Thyroid gland (tissue), 4 donors: ENCODE data around the gene PLEKHA8. TPM values are rescaled to one million over a fixed set of nuclear protein-coding genes. Genes with fewer than 3 reads are reported as not detected.

Experiments used
- DNase-seq, 2 donors: peaks; one replicate each; pipeline ENCODE4 v3.0.0-alpha.2; 2019
- H3K27ac ChIP-seq, 3 donors: fragments of 200-600 bp; sonication (generic); 1 replicate in 2 of 3; 2 replicates in 1 of 3; pipeline ENCODE4 v1.5.1; 2016 to 2019; ENCODE audit warnings: mild to moderate bottlenecking in 1 of 3, moderate library complexity in 1 of 3
- H3K27me3 ChIP-seq: fragments of 200-600 bp; sonication (generic); one replicate; pipeline ENCODE4 v1.5.1; 2019
- H3K36me3 ChIP-seq, 2 donors: fragments of 200-600 bp; sonication (generic); one replicate each; pipeline ENCODE4 v1.5.1; 2016 to 2019
- H3K4me1 ChIP-seq, 2 donors: fragments of 200-600 bp; sonication (generic); one replicate each; pipeline ENCODE4 v1.5.1; 2017 to 2019
- H3K4me3 ChIP-seq, 3 donors: fragments of 200-600 bp; sonication (generic); replicated peaks in 1 of 3; 1 replicate in 2 of 3; 2 replicates in 1 of 3; pipeline ENCODE4 v1.5.1; 2016; ENCODE audit warnings: mild to moderate bottlenecking in 1 of 3
- H3K9me3 ChIP-seq: fragments of 200-600 bp; sonication (generic); one replicate; pipeline ENCODE4 v1.5.1; 2017
- CTCF ChIP-seq, 6 experiments: fragments of 200-600 bp in 3 of 6; fragments of 450-650 bp in 3 of 6; sonication (generic) in 3 of 6; IDR thresholded peaks; one replicate each; pipeline ENCODE4 v1.5.1; 2016 to 2019; ENCODE audit warnings: antibody characterized with exemption in 6 of 6, mild to moderate bottlenecking in 2 of 6, inconsistent platforms in 1 of 6, moderate library complexity in 1 of 6
- POLR2A ChIP-seq, 2 donors: fragments of 450-650 bp; IDR thresholded peaks; one replicate each; pipeline ENCODE4 v1.6.1; 2017; ENCODE audit warnings: antibody characterized with exemption in 2 of 2, mild to moderate bottlenecking in 2 of 2, moderate library complexity in 1 of 2
- whole genome bisulfite sequencing, 2 donors: methylation state at CpG; one replicate each; pipeline ENCODE4 v1.1.5; 2017; 5-methylcytosine and 5-hydroxymethylcytosine counted together
- intact Hi-C: fragments of 100-400 bp; cut with DNase I; formaldehyde crosslinking; loops from one replicate; pipeline ENCODE4 v1.15.1; 2023
- total RNA-seq, 4 donors: library from RNA; depleted of rRNA; stranded (reverse); fragments of >200 nt; gene quantifications; one replicate each; pipeline ENCODE4 v1.2.3, GENCODE V29; 2016

PLEKHA8 gene
- total RNA-seq, 4 donors from 2014 or later: 7.1 to 13.3 (median 8.8) TPM

- TF ChIP-seq POLR2A (IDR thresholded peaks at IDR 0.05) (no peak), CTCF (IDR thresholded peaks at IDR 0.05) (no peak)
- Histone ChIP-seq H3K36me3 (peaks cover 0 to 8% of the 10 kb centered on the region in 2 donors), H3K4me1 (peaks cover 0 to 8% of the 10 kb centered on the region in 2 donors), H3K9me3 (no peaks in the 10 kb centered on the region), H3K27me3 (no peaks in the 10 kb centered on the region), H3K27ac (no peak overlapping the region), H3K4me3 (no peak overlapping the region)
- DNase-seq: peak; percentile 49 to 57
- intact Hi-C loops: no loop called here
- WGBS, 2 donors: 47 to 53% methylated on average over 8 of the region's 8 CpGs
Measured at GRCh38 chr7:30155481-30155880, 127.3 kb downstream of the PLEKHA8 start.

DNA sequence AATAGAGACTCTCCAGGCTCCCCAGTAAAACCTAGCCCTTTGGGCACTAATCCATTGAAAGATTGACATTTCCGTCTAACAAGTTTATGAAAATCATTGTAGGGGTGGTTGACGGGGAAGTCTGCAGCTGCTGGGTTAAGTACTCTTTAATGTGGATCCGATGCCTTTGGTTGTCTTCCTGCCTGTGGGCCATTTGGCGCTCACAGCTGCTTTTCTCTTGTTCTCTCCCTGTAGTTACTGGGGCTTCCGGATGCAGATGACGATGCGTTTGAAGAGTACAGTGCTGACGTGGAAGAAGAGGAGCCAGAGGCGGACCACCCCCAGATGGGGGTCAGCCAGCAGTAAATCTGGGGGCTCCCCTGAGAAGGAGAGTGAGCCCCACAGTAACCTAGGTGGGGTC, 129.0 kb downstream of the PLEKHA8 start:
- Histone ChIP-seq H3K9me3 (no peaks in the 10 kb centered on the region), H3K4me1 (peaks cover 0 to 8% of the 10 kb centered on the region in 2 donors), H3K4me3 (no peak overlapping the region), H3K36me3 (peaks cover 0 to 8% of the 10 kb centered on the region in 2 donors), H3K27me3 (no peaks in the 10 kb centered on the region), H3K27ac (no peak overlapping the region)
- no peak for DNase-seq
- no peak for TF ChIP-seq CTCF (IDR thresholded peaks at IDR 0.05)
- no peak for TF ChIP-seq POLR2A (IDR thresholded peaks at IDR 0.05)
- intact Hi-C loops: no loop called here
- WGBS, 2 donors: 87 to 95% methylated on average over 9 of the region's 9 CpGs

- 91 to 94% methylated on average over 4 of the region's 4 CpGs for WGBS, 2 donors
- no peaks in the 10 kb centered on the region for H3K27me3 ChIP-seq
- DNase-seq: no peak
- TF ChIP-seq CTCF (IDR thresholded peaks at IDR 0.05) (no peak), POLR2A (IDR thresholded peaks at IDR 0.05) (no peak)
- H3K27ac ChIP-seq: no peak overlapping the region
- peaks cover 0 to 8% of the 10 kb centered on the region in 2 donors for H3K36me3 ChIP-seq
- intact Hi-C loops: no loop called here
- H3K4me1 ChIP-seq: peaks cover 2 to 12% of the 10 kb centered on the region in 2 donors
- H3K9me3 ChIP-seq: no peaks in the 10 kb centered on the region
- no peak overlapping the region for H3K4me3 ChIP-seq
Measured at GRCh38 chr7:30159163-30159562, 131.0 kb downstream of the PLEKHA8 start.

- TF ChIP-seq POLR2A (IDR thresholded peaks at IDR 0.05) (no peak), CTCF (IDR thresholded peaks at IDR 0.05) (peak in 3 of 6 experiments; percentile 4 to 19 (median 19))
- Histone ChIP-seq H3K4me3 (no peak overlapping the region), H3K27ac (no peak overlapping the region), H3K9me3 (no peaks in the 10 kb centered on the region), H3K36me3 (peaks cover 0 to 8% of the 10 kb centered on the region in 2 donors), H3K4me1 (peaks cover 4 to 18% of the 10 kb centered on the region in 2 donors), H3K27me3 (no peaks in the 10 kb centered on the region)
- intact Hi-C loops: loop anchor here (10.0 kb wide), 1 partner anchor 405 kb away; no protein-coding TSS in a partner anchor
- 65 to 70% methylated on average over 6 of the region's 6 CpGs for WGBS, 2 donors
- peak in 1 of 2 donors; percentile 23 for DNase-seq
Measured at GRCh38 chr7:30159698-30160143, 131.5 kb downstream of the PLEKHA8 start.

DNA sequence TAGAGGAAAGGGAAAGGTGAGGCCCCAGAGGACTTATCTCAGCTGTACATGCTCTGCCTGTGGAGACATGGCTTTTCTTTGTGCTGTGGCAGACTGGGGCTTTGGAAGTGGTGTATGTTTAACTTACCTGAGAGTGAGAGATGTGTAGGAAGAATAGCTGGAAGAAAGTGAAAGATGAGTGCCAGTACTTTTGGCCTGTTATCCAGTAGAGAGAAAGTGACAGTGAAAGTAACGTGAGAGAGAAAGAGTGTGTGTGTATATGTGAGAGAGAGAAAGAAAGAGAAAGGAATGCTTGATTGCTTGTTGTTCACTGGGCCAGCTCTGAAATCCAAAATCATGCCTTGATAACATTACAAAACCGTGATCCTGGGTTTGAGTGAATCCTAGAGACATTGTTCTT, 132.1 kb downstream of the PLEKHA8 start:
- Histone ChIP-seq H3K4me3 (no peak overlapping the region), H3K27me3 (no peaks in the 10 kb centered on the region), H3K9me3 (no peaks in the 10 kb centered on the region), H3K36me3 (peaks cover 0 to 8% of the 10 kb centered on the region in 2 donors), H3K4me1 (peaks cover 10 to 22% of the 10 kb centered on the region in 2 donors), H3K27ac (no peak overlapping the region)
- DNase-seq: no peak
- intact Hi-C loops: loop anchor here (10.0 kb wide), 1 partner anchor 404 kb away; no protein-coding TSS in a partner anchor
- TF ChIP-seq CTCF (IDR thresholded peaks at IDR 0.05) (no peak), POLR2A (IDR thresholded peaks at IDR 0.05) (no peak)
- WGBS, 2 donors: 92% methylated on average over 2 of the region's 2 CpGs
